ENCODE data around the gene LGALS9. TPM values are rescaled to one million over a fixed set of nuclear protein-coding genes. Genes with fewer than 3 reads are reported as not detected.

LGALS9 gene
- 100 to 1,000 TPM; 160 to 173 TPM for total RNA-seq

DNA sequence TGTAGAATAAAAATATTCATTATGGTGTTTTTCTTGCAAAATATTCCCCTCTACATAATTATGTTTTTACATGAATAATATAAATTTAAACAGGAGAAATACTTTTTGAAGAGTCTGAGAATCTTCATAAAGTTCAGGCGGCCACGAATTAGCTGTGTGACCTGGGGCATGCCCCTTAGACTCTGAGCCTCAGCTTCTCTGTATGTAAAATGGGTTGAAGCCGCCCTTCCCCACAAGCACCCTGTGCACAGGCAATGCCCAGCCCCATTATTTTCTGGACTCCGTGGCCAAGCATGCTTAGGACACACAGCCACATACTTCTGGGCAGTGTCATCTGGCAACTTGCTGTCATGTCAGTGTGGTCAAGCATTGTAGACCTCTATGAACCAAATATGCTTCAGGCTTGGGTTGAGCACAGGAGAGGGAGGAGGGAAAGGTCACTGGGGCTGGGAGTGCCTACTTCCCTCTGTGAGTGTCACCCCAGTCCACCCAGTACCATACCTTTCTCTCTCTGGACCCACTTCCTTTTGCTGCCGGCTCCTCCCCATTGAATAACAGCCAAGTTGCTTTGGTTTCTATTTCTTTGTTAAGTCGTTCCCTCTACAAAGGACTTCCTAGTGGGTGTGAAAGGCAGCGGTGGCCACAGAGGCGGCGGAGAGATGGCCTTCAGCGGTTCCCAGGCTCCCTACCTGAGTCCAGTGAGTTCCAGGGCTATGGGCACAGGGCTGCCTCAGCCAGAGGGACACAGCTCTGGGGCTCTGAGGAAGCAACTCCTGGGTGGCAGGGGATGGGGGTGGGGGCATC lies at the start of gene LGALS9:
LGALS9 (plus strand) TSS at position 582 of the 804 bp plus-strand sequence; CDS start at position 660, 78 bp downstream.
- H3K36me3 Mint-ChIP-seq (ENCODE audit: low read depth) = peaks cover 51% of the 10 kb centered on the region
- H3K9me3 Mint-ChIP-seq (ENCODE audit: insufficient read depth) = no peaks in the 10 kb centered on the region
- peaks cover 70% of the 10 kb centered on the region for H3K4me1 Mint-ChIP-seq (ENCODE audit: low read depth)

DNA sequence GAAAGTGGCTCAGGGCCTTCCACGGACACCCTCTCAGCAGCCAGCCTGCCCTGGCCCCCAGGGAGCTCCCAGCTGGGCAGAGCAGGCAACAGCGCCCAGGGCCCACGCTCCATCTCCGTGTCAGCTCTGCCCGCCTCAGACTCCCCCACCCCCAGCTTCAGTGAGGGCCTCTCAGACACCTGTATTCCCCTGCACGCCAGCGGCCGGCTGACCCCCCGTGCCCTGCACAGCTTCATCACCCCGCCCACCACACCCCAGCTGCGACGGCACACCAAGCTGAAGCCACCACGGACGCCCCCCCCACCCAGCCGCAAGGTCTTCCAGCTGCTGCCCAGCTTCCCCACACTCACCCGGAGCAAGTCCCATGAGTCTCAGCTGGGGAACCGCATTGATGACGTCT lies 48.3 kb upstream of the LGALS9 start:
- Mint-ChIP-seq H3K4me3 (no peak overlapping the region), H3K4me1 (ENCODE audit: low read depth) (peaks cover 43% of the 10 kb centered on the region), H3K9me3 (ENCODE audit: insufficient read depth) (no peaks in the 10 kb centered on the region), H3K27ac (no peak overlapping the region), H3K27me3 (ENCODE audit: low read depth) (no peaks in the 10 kb centered on the region), H3K36me3 (ENCODE audit: low read depth) (peaks cover 19% of the 10 kb centered on the region)
- ChIA-PET CTCF (interaction anchor here (0.7 to 9.7 kb wide), 3 partner anchors 15 to 352 kb away, joined by 3 to 78 read pairs (median 73); no protein-coding TSS in a partner anchor), POLR2A (no interaction called here)
- ATAC-seq = no peak
- no peak for DNase-seq

More for the DNA sequence above, at the start of gene LGALS9:
- Mint-ChIP-seq H3K27ac (peak within 1 kb of the TSS; percentile 96), H3K4me3 (peak within 1 kb of the TSS; percentile 92), H3K27me3 (ENCODE audit: low read depth) (no peaks in the 10 kb centered on the region)
- ATAC-seq = peak; percentile 87
- DNase-seq = peak; percentile 71
- ChIA-PET CTCF (interaction anchor here (0.7 to 1.6 kb wide), 4 partner anchors 21 to 279 kb away, joined by 3 to 6 read pairs (median 4); no protein-coding TSS in a partner anchor), POLR2A (interaction anchor here (0.7 to 1.2 kb wide), 3 partner anchors 10 to 336 kb away, joined by 3 to 5 read pairs (median 3); no protein-coding TSS in a partner anchor)

DNA sequence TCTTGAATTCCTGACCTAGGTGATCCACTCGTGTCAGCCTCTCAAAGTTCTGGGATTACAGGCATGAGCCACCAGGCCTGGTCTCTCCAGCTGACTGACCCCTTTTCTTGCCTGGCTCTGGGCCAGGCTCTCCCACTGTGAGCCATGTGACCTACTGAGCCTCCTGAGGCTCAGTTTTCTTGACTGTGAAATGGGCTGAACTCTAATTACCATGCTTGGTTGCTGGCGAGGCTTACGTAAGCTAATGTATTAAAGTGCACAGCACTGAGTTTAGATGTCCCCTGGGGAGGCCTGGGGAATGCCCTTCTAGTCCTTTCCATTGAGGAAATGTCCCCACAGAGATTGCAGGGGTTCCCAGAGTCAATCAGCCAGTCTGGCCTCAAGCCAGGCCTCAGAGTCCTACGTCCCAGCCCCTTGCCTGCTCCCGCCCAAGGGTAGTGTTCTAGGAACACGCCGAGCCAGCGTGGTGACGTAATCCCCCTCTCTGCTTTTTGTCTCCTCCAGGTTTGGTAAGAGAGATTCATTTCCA lies 45.8 kb upstream of the LGALS9 start:
- no peak overlapping the region for H3K27ac Mint-ChIP-seq
- POLR2A ChIA-PET = no interaction called here
- peaks cover 20% of the 10 kb centered on the region for H3K4me1 Mint-ChIP-seq (ENCODE audit: low read depth)
- H3K9me3 Mint-ChIP-seq (ENCODE audit: insufficient read depth) = no peaks in the 10 kb centered on the region
- no peak overlapping the region for H3K4me3 Mint-ChIP-seq
- CTCF ChIA-PET = interaction anchor here (1.6 to 7.7 kb wide), 2 partner anchors 15 to 231 kb away, joined by 4 to 73 read pairs; no protein-coding TSS in a partner anchor
- no peak for DNase-seq
- no peak for ATAC-seq
- no peaks in the 10 kb centered on the region for H3K27me3 Mint-ChIP-seq (ENCODE audit: low read depth)
- H3K36me3 Mint-ChIP-seq (ENCODE audit: low read depth) = peaks cover 18% of the 10 kb centered on the region

DNA sequence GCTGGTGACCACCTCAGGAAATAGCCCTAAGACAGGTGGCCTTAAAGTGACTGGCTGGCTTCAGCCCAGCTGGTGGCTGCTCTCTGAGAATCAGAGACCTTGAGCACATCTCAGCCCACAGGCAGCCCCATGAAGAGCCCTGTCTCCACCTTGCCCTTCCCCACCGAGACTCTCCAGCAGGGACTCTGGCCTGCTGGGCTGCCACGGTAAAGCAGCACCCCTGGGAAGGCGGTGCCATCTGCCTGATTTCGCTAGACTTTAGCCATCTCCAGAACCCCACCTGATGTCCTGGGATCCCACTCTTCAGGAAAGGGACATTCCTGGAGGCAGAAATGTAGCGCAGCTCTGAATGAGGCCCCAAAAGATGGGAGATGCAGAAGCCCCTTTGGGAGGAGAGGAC lies 45.2 kb upstream of the LGALS9 start:
- CTCF ChIA-PET = interaction anchor here (1.6 kb wide), 1 partner anchor 231 kb away, joined by 4 read pairs; no protein-coding TSS in a partner anchor
- H3K27me3 Mint-ChIP-seq (ENCODE audit: low read depth) = no peaks in the 10 kb centered on the region

DNA sequence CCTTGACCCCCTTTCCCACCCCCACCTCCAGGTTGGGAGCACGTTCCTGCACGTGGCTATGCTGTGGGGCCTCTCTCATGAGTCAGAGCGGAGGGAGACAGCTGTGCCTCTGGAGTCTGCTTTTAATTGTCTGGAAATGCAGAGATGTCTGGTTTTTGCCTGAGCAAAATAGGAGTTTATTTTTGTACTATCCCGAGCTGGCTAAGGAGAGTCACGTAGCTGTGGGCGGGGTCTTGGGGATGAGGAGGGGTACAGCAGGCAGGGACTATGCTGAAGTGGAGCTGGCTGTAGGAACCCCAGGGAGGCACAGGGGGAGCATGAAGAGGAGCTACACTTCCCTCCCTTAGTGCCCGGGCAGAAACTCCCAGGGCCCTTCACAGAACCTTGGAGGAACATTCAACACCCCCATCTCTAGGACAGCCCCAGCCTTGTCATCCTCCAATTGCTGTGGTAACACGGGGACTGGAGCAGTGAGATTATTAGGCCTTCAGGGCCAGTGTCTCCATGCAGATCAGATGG lies 44.7 kb upstream of the LGALS9 start:
- ATAC-seq (no peak), DNase-seq (no peak)
- Mint-ChIP-seq H3K27ac (no peak overlapping the region), H3K9me3 (ENCODE audit: insufficient read depth) (no peaks in the 10 kb centered on the region), H3K4me3 (no peak overlapping the region), H3K36me3 (ENCODE audit: low read depth) (peaks cover 15% of the 10 kb centered on the region), H3K4me1 (ENCODE audit: low read depth) (peaks cover 12% of the 10 kb centered on the region), H3K27me3 (ENCODE audit: low read depth) (no peaks in the 10 kb centered on the region)
- POLR2A ChIA-PET = no interaction called here
- CTCF ChIA-PET = no interaction called here

More for the DNA sequence above, 45.2 kb upstream of the LGALS9 start:
- Mint-ChIP-seq H3K36me3 (ENCODE audit: low read depth) (peaks cover 17% of the 10 kb centered on the region), H3K4me3 (no peak overlapping the region), H3K9me3 (ENCODE audit: insufficient read depth) (no peaks in the 10 kb centered on the region), H3K4me1 (ENCODE audit: low read depth) (peaks cover 17% of the 10 kb centered on the region), H3K27ac (no peak overlapping the region)
- no peak for DNase-seq
- no peak for ATAC-seq
- POLR2A ChIA-PET = no interaction called here

DNA sequence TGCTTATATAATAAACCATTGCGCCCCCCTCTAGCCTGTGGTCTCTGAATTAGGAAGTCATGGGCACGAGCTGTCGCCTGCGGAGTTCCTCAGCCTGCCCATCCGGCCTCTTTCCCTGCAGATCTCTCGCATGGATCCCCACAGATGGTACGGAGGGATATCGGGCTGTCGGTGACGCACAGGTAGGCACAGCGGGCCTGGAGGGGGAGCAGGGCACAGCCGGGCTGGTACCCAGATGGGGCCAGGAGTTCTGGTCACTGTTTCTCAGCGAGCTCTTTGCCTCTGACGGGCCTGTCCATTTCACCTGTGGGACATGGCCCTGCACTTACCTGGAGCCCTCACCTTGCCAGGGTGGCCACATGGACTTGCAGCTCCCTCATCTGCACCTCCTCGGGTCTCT lies 42.6 kb upstream of the LGALS9 start:
- H3K27ac Mint-ChIP-seq = no peak overlapping the region

DNA sequence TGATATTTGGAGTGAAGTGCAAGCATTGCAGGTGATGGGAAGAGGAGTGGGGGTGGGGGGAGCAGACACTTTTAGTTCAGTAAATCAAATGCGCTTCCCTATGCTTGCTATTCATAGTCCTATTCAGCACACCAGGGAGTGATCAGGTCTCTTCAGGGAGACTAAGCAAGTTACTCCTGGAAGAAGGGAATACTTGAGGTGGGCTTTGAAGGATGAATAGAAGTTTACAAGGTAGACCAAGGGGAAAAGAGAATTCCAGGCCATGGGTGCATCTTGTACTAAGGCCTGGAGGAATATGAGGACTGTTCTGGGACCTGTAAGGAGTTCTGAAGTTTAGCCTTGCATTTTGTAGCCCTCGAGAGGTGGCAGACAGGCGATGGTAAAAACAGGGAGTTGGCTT lies 40.1 kb upstream of the LGALS9 start:
- Mint-ChIP-seq H3K36me3 (ENCODE audit: low read depth) (peaks cover 15% of the 10 kb centered on the region), H3K27me3 (ENCODE audit: low read depth) (no peaks in the 10 kb centered on the region), H3K4me1 (ENCODE audit: low read depth) (peaks cover 14% of the 10 kb centered on the region), H3K4me3 (no peak overlapping the region), H3K9me3 (ENCODE audit: insufficient read depth) (no peaks in the 10 kb centered on the region), H3K27ac (no peak overlapping the region)
- ATAC-seq (no peak), DNase-seq (no peak)
- ChIA-PET CTCF (interaction anchor here (1.0 to 2.7 kb wide), 3 partner anchors 12 to 355 kb away, joined by 3 to 13 read pairs (median 5); no protein-coding TSS in a partner anchor), POLR2A (no interaction called here)

More for the DNA sequence above, 42.6 kb upstream of the LGALS9 start:
- ATAC-seq (no peak), DNase-seq (no peak)
- Mint-ChIP-seq H3K4me3 (no peak overlapping the region), H3K4me1 (ENCODE audit: low read depth) (no peaks in the 10 kb centered on the region), H3K36me3 (ENCODE audit: low read depth) (peaks cover 13% of the 10 kb centered on the region), H3K27me3 (ENCODE audit: low read depth) (no peaks in the 10 kb centered on the region), H3K9me3 (ENCODE audit: insufficient read depth) (no peaks in the 10 kb centered on the region)
- ChIA-PET POLR2A (no interaction called here), CTCF (interaction anchor here (1.1 to 2.7 kb wide), 4 partner anchors 12 to 234 kb away, joined by 3 to 14 read pairs (median 4); no protein-coding TSS in a partner anchor)

DNA sequence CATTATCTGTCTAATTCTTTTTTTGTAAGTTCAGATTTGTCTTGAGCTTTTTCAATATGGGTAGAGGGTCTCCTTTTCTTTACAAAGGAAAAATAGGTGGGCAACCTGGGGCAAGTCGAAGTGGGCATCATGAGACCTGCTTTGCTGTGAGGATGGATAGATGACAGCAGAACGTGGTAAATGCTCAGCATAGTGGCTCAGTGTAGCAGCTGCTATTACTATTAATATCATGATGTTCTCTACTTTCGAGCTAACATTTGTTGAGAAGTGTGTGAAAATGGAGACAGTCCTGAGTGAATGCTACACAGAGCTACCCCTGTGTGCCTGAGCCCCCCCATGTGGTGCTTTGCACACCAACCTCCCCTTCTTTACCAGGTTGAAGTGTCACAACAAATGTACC lies 39.0 kb upstream of the LGALS9 start:
- DNase-seq = no peak
- POLR2A ChIA-PET = no interaction called here
- Mint-ChIP-seq H3K4me1 (ENCODE audit: low read depth) (peaks cover 14% of the 10 kb centered on the region), H3K36me3 (ENCODE audit: low read depth) (peaks cover 19% of the 10 kb centered on the region), H3K4me3 (no peak overlapping the region), H3K27me3 (ENCODE audit: low read depth) (no peaks in the 10 kb centered on the region), H3K27ac (no peak overlapping the region), H3K9me3 (ENCODE audit: insufficient read depth) (no peaks in the 10 kb centered on the region)
- CTCF ChIA-PET = interaction anchor here (0.6 to 2.7 kb wide), 6 partner anchors 10 to 356 kb away, joined by 3 to 13 read pairs (median 4); no protein-coding TSS in a partner anchor
- ATAC-seq = no peak

DNA sequence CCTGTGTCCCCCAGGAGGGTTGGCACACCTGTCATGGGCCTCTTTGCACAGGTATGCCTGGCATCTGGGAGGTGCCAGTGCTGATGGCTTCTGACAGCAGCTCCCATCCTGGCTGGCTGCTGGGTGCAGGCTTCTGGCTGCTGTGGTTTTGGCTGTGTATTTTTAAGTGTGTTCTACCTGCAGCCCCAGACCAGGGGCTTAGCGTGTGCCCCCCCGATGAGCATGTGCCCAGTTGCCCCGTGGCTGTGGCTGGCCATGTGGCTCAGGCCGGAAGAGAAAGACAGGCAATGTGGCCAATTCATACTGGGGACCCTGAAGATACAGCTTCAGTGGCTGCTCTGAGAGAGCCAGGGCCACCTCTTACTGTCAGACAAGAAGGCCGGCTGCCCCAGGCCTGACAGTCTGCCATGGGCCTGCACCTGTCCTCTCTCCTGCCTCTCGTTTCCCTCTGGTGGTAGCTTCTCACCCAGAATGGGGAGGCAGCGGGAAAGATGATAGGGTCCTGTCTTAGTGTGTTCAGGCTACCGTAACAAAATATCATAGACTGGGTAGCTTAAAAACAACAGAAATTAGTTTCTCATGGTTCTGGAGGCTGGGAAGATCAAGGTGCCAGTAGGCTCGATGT lies 37.6 kb upstream of the LGALS9 start:
- ChIA-PET POLR2A (no interaction called here), CTCF (interaction anchor here (0.8 to 2.7 kb wide), 5 partner anchors 9 to 212 kb away, joined by 3 to 13 read pairs (median 3); no protein-coding TSS in a partner anchor)
- Mint-ChIP-seq H3K4me3 (no peak overlapping the region), H3K36me3 (ENCODE audit: low read depth) (peaks cover 23% of the 10 kb centered on the region), H3K4me1 (ENCODE audit: low read depth) (peaks cover 14% of the 10 kb centered on the region), H3K27ac (no peak overlapping the region), H3K27me3 (ENCODE audit: low read depth) (no peaks in the 10 kb centered on the region), H3K9me3 (ENCODE audit: insufficient read depth) (no peaks in the 10 kb centered on the region)
- no peak for ATAC-seq
- no peak for DNase-seq

DNA sequence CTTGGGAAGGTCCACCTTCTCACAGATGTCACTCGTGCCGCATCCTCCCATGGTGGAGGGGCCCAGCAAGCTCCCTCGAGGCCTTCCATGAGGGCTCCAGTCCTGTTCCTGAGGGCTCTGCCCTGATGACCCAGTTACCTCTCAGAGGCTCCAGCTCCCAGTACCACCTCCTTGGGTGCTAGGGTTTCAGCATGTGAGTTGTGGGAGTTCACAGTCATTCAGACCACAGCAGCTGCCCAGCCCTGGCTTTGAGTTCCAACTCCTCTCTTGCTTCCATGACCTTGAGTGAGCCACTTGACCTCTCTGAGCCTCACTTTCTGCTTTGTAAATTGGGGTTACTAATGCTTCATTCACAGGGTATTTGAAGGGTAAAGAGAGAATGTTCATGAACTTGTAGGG lies 37.1 kb upstream of the LGALS9 start:
- POLR2A ChIA-PET = no interaction called here
- DNase-seq (no peak), ATAC-seq (no peak)
- no peak overlapping the region for H3K27ac Mint-ChIP-seq
- peaks cover 14% of the 10 kb centered on the region for H3K4me1 Mint-ChIP-seq (ENCODE audit: low read depth)
- H3K9me3 Mint-ChIP-seq (ENCODE audit: insufficient read depth) = no peaks in the 10 kb centered on the region
- H3K4me3 Mint-ChIP-seq = no peak overlapping the region
- no peaks in the 10 kb centered on the region for H3K27me3 Mint-ChIP-seq (ENCODE audit: low read depth)
- peaks cover 23% of the 10 kb centered on the region for H3K36me3 Mint-ChIP-seq (ENCODE audit: low read depth)
- CTCF ChIA-PET = interaction anchor here (0.8 to 2.7 kb wide), 4 partner anchors 10 to 239 kb away, joined by 3 to 9 read pairs (median 3); no protein-coding TSS in a partner anchor

DNA sequence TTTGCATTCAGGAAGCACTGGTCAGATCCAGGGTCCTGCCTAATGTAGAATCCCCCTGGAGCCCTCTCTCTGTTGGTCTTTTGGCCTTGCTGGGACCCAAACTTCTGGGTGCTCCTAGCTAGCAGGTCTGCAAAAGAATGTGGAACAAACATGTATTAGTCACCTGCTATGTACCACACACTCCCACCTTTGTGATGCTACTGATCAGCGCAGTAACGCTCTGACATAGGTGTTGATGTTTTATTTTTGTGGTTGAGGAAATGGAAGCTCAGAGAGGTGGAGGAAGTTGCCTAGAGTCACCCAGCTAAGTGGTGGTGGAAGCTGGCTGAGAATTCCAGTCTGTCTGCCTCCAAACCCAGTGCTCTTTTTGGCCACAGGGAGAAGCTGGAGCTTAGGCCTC lies 35.8 kb upstream of the LGALS9 start:
- DNase-seq = no peak

More for the DNA sequence above, 35.8 kb upstream of the LGALS9 start:
- Mint-ChIP-seq H3K4me3 (no peak overlapping the region), H3K4me1 (ENCODE audit: low read depth) (peaks cover 14% of the 10 kb centered on the region), H3K27me3 (ENCODE audit: low read depth) (no peaks in the 10 kb centered on the region), H3K9me3 (ENCODE audit: insufficient read depth) (no peaks in the 10 kb centered on the region), H3K36me3 (ENCODE audit: low read depth) (peaks cover 20% of the 10 kb centered on the region), H3K27ac (peak overlapping the region; percentile 6)
- ChIA-PET CTCF (interaction anchor here (0.7 to 2.7 kb wide), 6 partner anchors 15 to 241 kb away, joined by 3 to 9 read pairs (median 6); partner anchors contain the start of gene KSR1), POLR2A (interaction anchor here (1.6 kb wide), 1 partner anchor 301 kb away, joined by 4 read pairs; the partner anchor contains the start of gene WSB1)
- ATAC-seq = no peak

Measured in activated CD8-positive, alpha-beta T cell treated with anti-CD3 and anti-CD28 coated beads, Interleukin-2, amount 10 ng/mL, durations not matched to agents 7 days and 5 days (primary cell).